B cell (primary cell): ENCODE measurements around the gene PCDH1. TPM values are rescaled to one million over a fixed set of nuclear protein-coding genes. Genes with fewer than 3 reads are reported as not detected.

Source experiments
- ATAC-seq: fragments of 200-7000 bp; cut with Tn5 transposase; one replicate; pipeline ENCODE4 v1.10.0; 2021; ENCODE audit warnings: low read depth, mild to moderate bottlenecking, moderate number of reproducible peaks, moderate library complexity
- CTCF ChIA-PET: fragments of 350-600 bp; sonication (Branson Sonifier 250); formaldehyde crosslinking; loops from one replicate; lab custom pipeline; 2021; ENCODE audit warnings: antibody characterized with exemption, inconsistent platforms; lab: Charles Lee
- POLR2A ChIA-PET: fragments of 350-600 bp; sonication (Branson Sonifier 250); formaldehyde crosslinking; loops from one replicate; lab custom pipeline; 2021; ENCODE audit warnings: antibody characterized with exemption; lab: Charles Lee
- DNase-seq: peaks from one replicate; pipeline ENCODE4 v3.0.0; 2013
- H2AFZ ChIP-seq: 2 replicates; pipeline ENCODE4 v1.6.1; 2012; ENCODE audit warnings: mild to moderate bottlenecking, low read depth, low read length; ENCODE audit not compliant: insufficient read depth, poor library complexity, severe bottlenecking
- H3K27ac ChIP-seq, 2 donors: 1 replicate in 1 of 2; 2 replicates in 1 of 2; pipeline ENCODE4 v1.5.1; 2012 to 2013; ENCODE audit warnings: low read length in 2 of 2, mild to moderate bottlenecking in 2 of 2, moderate library complexity in 1 of 2
- H3K27me3 ChIP-seq, 4 experiments: fragments of 200-600 bp in 1 of 4; sonication (generic) in 1 of 4; replicated peaks in 1 of 4; 1 replicate in 2 of 4; 2 replicates in 2 of 4; pipeline versions ENCODE4 v1.6.1 to v1.7.0; 2013 to 2016; ENCODE audit warnings: low read length in 3 of 4, mild to moderate bottlenecking in 2 of 4, mixed read lengths in 1 of 4, moderate library complexity in 1 of 4; ENCODE audit not compliant: insufficient read depth in 4 of 4, control insufficient read depth in 3 of 4; ENCODE audit errors: control extremely low read depth in 1 of 4
- H3K36me3 ChIP-seq, 2 experiments: replicated peaks in 1 of 2; 1 replicate in 1 of 2; 2 replicates in 1 of 2; pipeline versions ENCODE4 v1.6.1 to v1.7.1; 2013; ENCODE audit warnings: low read length in 1 of 2; ENCODE audit not compliant: insufficient read depth in 2 of 2, control insufficient read depth in 1 of 2; ENCODE audit errors: control extremely low read depth in 1 of 2, extremely low read depth in 1 of 2
- H3K4me1 ChIP-seq, 2 donors: fragments of 200-600 bp in 1 of 2; sonication (generic) in 1 of 2; 1 replicate in 1 of 2; 2 replicates in 1 of 2; pipeline versions ENCODE4 v1.5.1 to v1.6.1; 2013 to 2017; ENCODE audit warnings: low read length in 2 of 2; ENCODE audit not compliant: control insufficient read depth in 2 of 2, insufficient read depth in 2 of 2
- H3K4me2 ChIP-seq: replicated peaks from 2 replicates; pipeline ENCODE3; 2012; ENCODE audit warnings: mild to moderate bottlenecking, low read depth, low read length; ENCODE audit not compliant: poor library complexity, severe bottlenecking
- H3K4me3 ChIP-seq, 5 experiments: fragments of 200-600 bp in 1 of 5; sonication (generic) in 1 of 5; 1 replicate in 3 of 5; 2 replicates in 2 of 5; pipeline versions ENCODE4 v1.5.1 to v1.7.0; 2011 to 2016; ENCODE audit warnings: low read length in 4 of 5, mild to moderate bottlenecking in 4 of 5, low read depth in 2 of 5, control low read depth in 1 of 5, moderate library complexity in 1 of 5; ENCODE audit not compliant: insufficient read depth in 1 of 5; ENCODE audit errors: control extremely low read depth in 1 of 5, extremely low read depth in 1 of 5
- H3K79me2 ChIP-seq: fragments of 200-600 bp; sonication (generic); one replicate; pipeline ENCODE4 v1.6.0; 2016; ENCODE audit warnings: low read length; ENCODE audit not compliant: control insufficient read depth, insufficient read depth
- H3K9ac ChIP-seq: fragments of 200-600 bp; sonication (generic); 2 replicates; pipeline ENCODE4 v1.6.1; 2017; ENCODE audit warnings: mild to moderate bottlenecking, low read length, moderate library complexity
- H3K9me3 ChIP-seq, 3 donors: one replicate each; pipeline versions ENCODE4 v1.6.1 to v1.7.1; 2013; ENCODE audit warnings: low read length in 2 of 3; ENCODE audit not compliant: control insufficient read depth in 2 of 3, insufficient read depth in 1 of 3; ENCODE audit errors: control extremely low read depth in 1 of 3
- H4K20me1 ChIP-seq: 2 replicates; pipeline ENCODE4 v1.6.0; 2012; ENCODE audit warnings: mild to moderate bottlenecking, low read length; ENCODE audit not compliant: insufficient read depth, control insufficient read depth, poor library complexity, severe bottlenecking
- H3K27ac Mint-ChIP-seq: one replicate; pipeline ENCODE4 v1.8.0; 2021; ENCODE audit warnings: mixed read lengths
- H3K27me3 Mint-ChIP-seq: one replicate; pipeline ENCODE4 v1.8.0; 2021; ENCODE audit warnings: mixed read lengths
- H3K4me1 Mint-ChIP-seq: one replicate; pipeline ENCODE4 v1.8.0; 2021; ENCODE audit warnings: mixed read lengths
- H3K4me3 Mint-ChIP-seq: one replicate; pipeline ENCODE4 v1.8.0; 2021; ENCODE audit warnings: mixed read lengths
- H3K9me3 Mint-ChIP-seq: one replicate; pipeline ENCODE4 v1.8.0; 2022; ENCODE audit warnings: mixed read lengths; ENCODE audit not compliant: insufficient read depth
- EZH2 ChIP-seq: IDR thresholded peaks from 2 replicates; pipeline ENCODE4 v1.6.1; 2012; ENCODE audit warnings: borderline replicate concordance, low read depth, mild to moderate bottlenecking, moderate library complexity, low read length; ENCODE audit not compliant: insufficient read depth, poor library complexity, severe bottlenecking
- WGBS: methylation state at CpG from one replicate; pipeline ENCODE4 v1.1.5; 2013; ENCODE audit warnings: missing lambda C conversion rate; ENCODE audit not compliant: insufficient coverage; 5-methylcytosine and 5-hydroxymethylcytosine counted together
- intact Hi-C: fragments of 100-400 bp; cut with micrococcal nuclease; formaldehyde crosslinking; loops from one replicate; pipeline ENCODE4 v1.10.0; 2022
- polyA plus RNA-seq: library from polyadenylated mRNA; depleted of rRNA; stranded (reverse); fragments of >200 nt; gene quantifications from 2 replicates; pipeline ENCODE4 v1.2.3, GENCODE V29; 2012
- total RNA-seq, 2 donors: library from RNA; stranded (reverse); fragments of 120-200 nt in 1 of 2; gene quantifications; 1 replicate in 1 of 2; 2 replicates in 1 of 2; pipeline versions ENCODE4 v1.2.3 to v1.2.4, GENCODE V29; 2013 to 2022
- TF ChIP-seq, protein P1 (sequence below): fragments of 200-600 bp; IDR thresholded peaks from one replicate; pipeline ENCODE4 v1.8.0; 2022; ENCODE audit warnings: antibody characterized with exemption, mild to moderate bottlenecking

PCDH1 gene
- total and polyA plus RNA-seq, 2 donors (not counting 1 experiment from before 2014, with no cell fraction given): 0.06 TPM; not detected in 1

- no peak overlapping the region for H3K4me2 ChIP-seq
- ChIA-PET CTCF (no interaction called here), POLR2A (no interaction called here)
- intact Hi-C loops: no loop called here
- no peaks in the 10 kb centered on the region for H3K79me2 ChIP-seq
- no peak overlapping the region for H2AFZ ChIP-seq
- WGBS: 67% methylated on average over 3 of the region's 4 CpGs
- Mint-ChIP-seq H3K4me3 (no peak overlapping the region), H3K27ac (no peak overlapping the region), H3K4me1 (no peaks in the 10 kb centered on the region), H3K9me3 (no peaks in the 10 kb centered on the region), H3K27me3 (peaks cover 48% of the 10 kb centered on the region)
- no peak for DNase-seq
- ATAC-seq: no peak
- no peaks in the 10 kb centered on the region for H4K20me1 ChIP-seq
- H3K36me3 ChIP-seq: no peaks in the 10 kb centered on the region
- H3K27me3 ChIP-seq: no peaks in the 10 kb centered on the region
- no peak for TF ChIP-seq EZH2
- TF ChIP-seq, protein P1, sequence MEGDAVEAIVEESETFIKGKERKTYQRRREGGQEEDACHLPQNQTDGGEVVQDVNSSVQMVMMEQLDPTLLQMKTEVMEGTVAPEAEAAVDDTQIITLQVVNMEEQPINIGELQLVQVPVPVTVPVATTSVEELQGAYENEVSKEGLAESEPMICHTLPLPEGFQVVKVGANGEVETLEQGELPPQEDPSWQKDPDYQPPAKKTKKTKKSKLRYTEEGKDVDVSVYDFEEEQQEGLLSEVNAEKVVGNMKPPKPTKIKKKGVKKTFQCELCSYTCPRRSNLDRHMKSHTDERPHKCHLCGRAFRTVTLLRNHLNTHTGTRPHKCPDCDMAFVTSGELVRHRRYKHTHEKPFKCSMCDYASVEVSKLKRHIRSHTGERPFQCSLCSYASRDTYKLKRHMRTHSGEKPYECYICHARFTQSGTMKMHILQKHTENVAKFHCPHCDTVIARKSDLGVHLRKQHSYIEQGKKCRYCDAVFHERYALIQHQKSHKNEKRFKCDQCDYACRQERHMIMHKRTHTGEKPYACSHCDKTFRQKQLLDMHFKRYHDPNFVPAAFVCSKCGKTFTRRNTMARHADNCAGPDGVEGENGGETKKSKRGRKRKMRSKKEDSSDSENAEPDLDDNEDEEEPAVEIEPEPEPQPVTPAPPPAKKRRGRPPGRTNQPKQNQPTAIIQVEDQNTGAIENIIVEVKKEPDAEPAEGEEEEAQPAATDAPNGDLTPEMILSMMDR: no peak
- H3K9ac ChIP-seq: no peak overlapping the region
- no peak overlapping the region for H3K4me3 ChIP-seq
- H3K4me1 ChIP-seq: no peaks in the 10 kb centered on the region
- H3K27ac ChIP-seq: no peak overlapping the region
- no peaks in the 10 kb centered on the region for H3K9me3 ChIP-seq
These were observed 50.0 kb downstream of the PCDH1 start for GRCh38 chr5:141828162-141828561.

DNA sequence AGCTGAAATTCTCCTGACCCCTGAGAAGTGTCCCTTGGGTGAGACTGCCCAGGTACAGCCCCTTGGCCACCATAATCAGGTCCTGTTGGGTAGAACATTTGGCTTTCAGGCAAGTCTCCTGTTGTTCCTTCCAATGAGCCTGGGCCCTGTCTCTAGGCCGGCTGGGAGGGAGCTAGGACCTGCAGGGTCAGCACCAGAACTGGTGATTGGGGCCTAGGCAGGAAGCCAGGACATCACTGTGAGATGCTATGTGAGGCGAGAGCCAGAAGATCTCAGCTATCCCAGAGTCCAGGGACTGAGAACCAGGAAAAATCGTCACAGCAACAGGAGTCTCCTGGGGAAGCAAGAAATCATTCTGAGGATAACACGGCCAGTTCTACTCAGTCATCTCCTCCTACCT is 51.5 kb downstream of the PCDH1 start:
- Mint-ChIP-seq H3K9me3 (no peaks in the 10 kb centered on the region), H3K4me1 (no peaks in the 10 kb centered on the region), H3K4me3 (no peak overlapping the region), H3K27ac (no peak overlapping the region), H3K27me3 (peaks cover 36% of the 10 kb centered on the region)
- Histone ChIP-seq H3K27me3 (no peaks in the 10 kb centered on the region), H4K20me1 (no peaks in the 10 kb centered on the region), H3K79me2 (no peaks in the 10 kb centered on the region), H2AFZ (no peak overlapping the region), H3K4me2 (no peak overlapping the region), H3K27ac (no peak overlapping the region), H3K4me1 (no peaks in the 10 kb centered on the region), H3K4me3 (no peak overlapping the region), H3K9me3 (no peaks in the 10 kb centered on the region), H3K36me3 (no peaks in the 10 kb centered on the region), H3K9ac (no peak overlapping the region)
- CTCF ChIA-PET: interaction anchor here (0.9 to 2.3 kb wide), 6 partner anchors 9 to 162 kb away, joined by 3 to 10 read pairs (median 6); partner anchors contain the start of gene PCDH1
- POLR2A ChIA-PET: no interaction called here
- TF ChIP-seq, protein P1: no peak
- no peak for TF ChIP-seq EZH2
- intact Hi-C loops: loop anchor here (1.0 kb wide), 1 partner anchor 124 kb away; no protein-coding TSS in a partner anchor
- ATAC-seq (no peak), DNase-seq (no peak)
- 77% methylated on average over 3 of the region's 4 CpGs for WGBS
